LNCaP clone FGC (cell line): ENCODE results near the gene INPP5D.

Experiments
- DNase-seq: peaks from one replicate; pipeline ENCODE4 v3.0.0-alpha.2; 2011; ENCODE audit warnings: low read depth
- H3K4me3 ChIP-seq: 2 replicates; pipeline ENCODE4 v1.5.1; 2011; ENCODE audit warnings: mild to moderate bottlenecking, low read depth, low read length, control low read depth
- TF ChIP-seq, protein P1 (sequence below): IDR thresholded peaks from 2 replicates; pipeline ENCODE4 v1.5.1; 2012; ENCODE audit warnings: mild to moderate bottlenecking; ENCODE audit not compliant: control insufficient read depth, insufficient read depth; ENCODE audit errors: extremely low read depth

The INPP5D gene

DNA sequence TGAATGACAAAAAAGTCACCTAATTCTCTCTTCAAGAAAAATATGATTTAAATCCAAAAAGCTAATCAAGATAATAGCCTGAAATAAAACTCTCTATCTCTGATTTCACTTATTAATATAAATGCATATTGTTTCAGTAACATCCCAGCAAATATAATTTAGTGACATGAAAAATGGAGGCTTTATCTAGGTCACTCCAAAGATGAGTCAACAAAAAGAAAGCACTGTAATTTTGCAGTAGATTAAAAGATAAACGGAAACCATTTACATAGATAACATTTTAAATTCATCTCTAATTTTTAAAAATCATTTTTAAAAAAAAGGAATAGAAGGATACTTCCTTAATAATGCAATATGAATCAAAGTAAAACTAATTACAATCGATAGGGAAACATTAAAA, 76.9 kb downstream of the INPP5D start:
- DNase-seq: no peak
- TF ChIP-seq, protein P1, sequence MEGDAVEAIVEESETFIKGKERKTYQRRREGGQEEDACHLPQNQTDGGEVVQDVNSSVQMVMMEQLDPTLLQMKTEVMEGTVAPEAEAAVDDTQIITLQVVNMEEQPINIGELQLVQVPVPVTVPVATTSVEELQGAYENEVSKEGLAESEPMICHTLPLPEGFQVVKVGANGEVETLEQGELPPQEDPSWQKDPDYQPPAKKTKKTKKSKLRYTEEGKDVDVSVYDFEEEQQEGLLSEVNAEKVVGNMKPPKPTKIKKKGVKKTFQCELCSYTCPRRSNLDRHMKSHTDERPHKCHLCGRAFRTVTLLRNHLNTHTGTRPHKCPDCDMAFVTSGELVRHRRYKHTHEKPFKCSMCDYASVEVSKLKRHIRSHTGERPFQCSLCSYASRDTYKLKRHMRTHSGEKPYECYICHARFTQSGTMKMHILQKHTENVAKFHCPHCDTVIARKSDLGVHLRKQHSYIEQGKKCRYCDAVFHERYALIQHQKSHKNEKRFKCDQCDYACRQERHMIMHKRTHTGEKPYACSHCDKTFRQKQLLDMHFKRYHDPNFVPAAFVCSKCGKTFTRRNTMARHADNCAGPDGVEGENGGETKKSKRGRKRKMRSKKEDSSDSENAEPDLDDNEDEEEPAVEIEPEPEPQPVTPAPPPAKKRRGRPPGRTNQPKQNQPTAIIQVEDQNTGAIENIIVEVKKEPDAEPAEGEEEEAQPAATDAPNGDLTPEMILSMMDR: no peak
- H3K4me3 ChIP-seq: no peak overlapping the region

DNA sequence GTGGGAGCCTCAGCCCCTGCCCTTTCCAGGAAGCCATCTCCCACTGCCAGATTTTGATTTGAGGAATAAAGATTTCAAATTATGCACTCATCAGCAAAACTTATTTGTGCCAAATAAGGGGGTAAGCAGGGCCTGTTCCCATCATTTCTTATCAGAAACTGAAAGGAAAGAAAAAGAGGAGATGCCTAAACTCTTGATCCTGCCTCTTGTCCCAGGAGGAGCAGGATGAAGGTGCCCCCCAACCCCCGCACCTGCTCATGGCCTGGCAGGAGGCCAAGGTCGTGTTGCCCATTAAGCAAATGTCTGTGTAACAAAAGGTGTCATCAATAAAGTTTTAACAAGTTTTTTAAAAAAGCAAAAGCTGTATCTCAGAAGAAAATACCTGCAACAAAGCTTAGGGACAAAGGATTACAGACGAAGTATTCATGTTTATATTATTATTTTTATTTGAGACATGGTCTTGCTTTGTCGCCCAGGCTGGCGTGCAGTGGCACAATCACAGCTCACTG, 80.0 kb downstream of the INPP5D start:
- TF ChIP-seq, protein P1: no peak
- H3K4me3 ChIP-seq: no peak overlapping the region
- DNase-seq: no peak

DNA sequence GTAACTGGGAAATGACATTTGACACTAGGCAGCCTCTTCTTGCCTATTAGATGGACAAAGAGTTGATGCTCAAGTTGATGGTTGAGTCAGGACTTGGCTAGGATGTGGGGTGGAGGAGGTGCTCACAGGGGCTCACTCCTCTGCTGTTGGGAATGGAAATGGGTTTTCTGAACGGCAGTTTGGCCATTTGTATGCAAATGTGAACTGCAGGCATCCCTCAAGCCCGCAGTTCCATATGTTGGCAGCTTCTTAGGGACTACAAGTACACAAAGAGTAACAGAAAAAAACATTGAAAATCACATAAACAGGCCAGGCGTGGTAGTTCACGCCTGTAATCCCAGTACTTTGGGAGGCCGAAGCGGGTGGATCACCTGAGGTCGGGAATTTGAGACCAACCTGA, 80.8 kb downstream of the INPP5D start:
- no peak for DNase-seq
- TF ChIP-seq, protein P1: no peak
- H3K4me3 ChIP-seq: no peak overlapping the region

DNA sequence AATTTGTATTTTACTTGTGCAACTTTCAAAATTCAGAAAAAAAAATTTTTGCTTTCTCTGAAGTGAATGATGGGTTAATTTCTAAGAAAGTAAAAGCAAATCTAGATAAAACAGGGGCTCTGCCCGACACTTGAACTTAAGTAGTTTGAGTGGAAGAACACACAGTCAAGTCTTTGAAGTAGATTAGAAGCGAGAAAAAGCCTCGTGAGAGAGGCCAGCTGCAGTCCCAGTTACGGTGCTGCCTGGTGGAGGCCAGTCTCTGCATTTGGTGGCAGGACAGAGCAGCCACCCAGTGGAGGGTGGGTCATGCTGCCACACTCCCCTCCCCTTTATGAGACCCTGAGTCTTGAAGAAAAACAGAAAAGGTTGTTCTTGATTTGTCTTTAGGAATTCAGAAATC, 81.8 kb downstream of the INPP5D start:
- TF ChIP-seq, protein P1: no peak

DNA sequence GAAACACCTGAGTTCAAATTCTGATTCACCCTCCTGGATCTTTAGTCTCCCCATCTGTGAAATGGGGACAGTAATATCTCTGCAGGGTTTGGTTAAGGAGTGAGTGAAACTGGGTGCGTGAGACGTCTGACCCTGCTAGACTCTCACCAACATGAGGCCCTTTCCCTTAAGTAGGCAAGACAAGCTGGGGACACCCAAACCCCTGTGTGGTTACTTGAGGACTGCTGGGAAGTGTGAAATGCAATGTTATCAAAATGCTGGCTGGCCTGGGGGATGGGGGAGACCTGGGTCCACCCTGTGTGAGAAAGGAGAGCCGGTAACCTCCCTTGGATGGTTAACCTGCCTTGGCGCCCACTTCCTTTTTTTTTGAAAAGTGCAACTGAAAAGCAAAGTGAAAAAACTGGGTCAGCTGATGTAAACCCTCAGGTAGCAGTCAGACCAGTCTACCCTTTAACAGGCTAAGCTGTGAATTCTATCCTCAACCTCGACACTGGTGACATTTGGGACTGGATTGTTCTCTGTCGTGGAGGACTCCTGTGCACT, 82.3 kb downstream of the INPP5D start:
- DNase-seq: no peak
- TF ChIP-seq, protein P1: no peak
- no peak overlapping the region for H3K4me3 ChIP-seq

More for the DNA sequence above, 81.8 kb downstream of the INPP5D start:
- no peak for DNase-seq
- H3K4me3 ChIP-seq: no peak overlapping the region

- H3K4me3 ChIP-seq: no peak overlapping the region
- no peak for DNase-seq
- TF ChIP-seq, protein P1: no peak
Measured at GRCh38 chr2:233143700-233144331, 83.7 kb downstream of the INPP5D start.

- no peak for DNase-seq
- no peak overlapping the region for H3K4me3 ChIP-seq
- TF ChIP-seq, protein P1: no peak
Measured at GRCh38 chr2:233145726-233146125, 85.6 kb downstream of the INPP5D start.
